Ovary (tissue), 9 donors: ENCODE results near the gene RNFT2. TPM values are rescaled to one million over a fixed set of nuclear protein-coding genes. Genes with fewer than 3 reads are reported as not detected.

Experiments
- DNase-seq, 5 donors: peaks; one replicate each; pipeline ENCODE4 v3.0.0-alpha.2; 2019 to 2020
- H3K27ac ChIP-seq, 2 donors: fragments of 200-600 bp; one replicate each; pipeline versions ENCODE4 v1.5.1 to v1.8.0; 2019 to 2022
- H3K27me3 ChIP-seq: fragments of 200-600 bp; one replicate; pipeline ENCODE4 v1.8.0; 2022
- H3K36me3 ChIP-seq: fragments of 200-600 bp; sonication (generic); one replicate; pipeline ENCODE4 v1.5.1; 2019
- H3K4me1 ChIP-seq: one replicate; pipeline ENCODE4 v1.8.1; 2013; ENCODE audit warnings: mild to moderate bottlenecking, moderate library complexity; ENCODE audit not compliant: insufficient read depth
- H3K4me3 ChIP-seq: fragments of 200-600 bp; sonication (generic); one replicate; pipeline ENCODE4 v1.5.1; 2017
- H3K9me3 ChIP-seq, 2 donors: fragments of 200-600 bp in 1 of 2; sonication (generic) in 1 of 2; one replicate each; pipeline versions ENCODE4 v1.5.1 to v1.8.1; 2013 to 2019; ENCODE audit warnings: mild to moderate bottlenecking in 1 of 2, moderate library complexity in 1 of 2
- CTCF ChIP-seq, 3 donors: fragments of 450-650 bp in 2 of 3; fragments of 200-600 bp in 1 of 3; IDR thresholded peaks; one replicate each; pipeline versions ENCODE4 v1.5.1 to v1.8.0; 2016 to 2022; ENCODE audit warnings: antibody characterized with exemption in 3 of 3, mild to moderate bottlenecking in 1 of 3
- EP300 ChIP-seq: sonication (generic); formaldehyde crosslinking; IDR thresholded peaks from one replicate; pipeline ENCODE4 v1.6.1; 2017; ENCODE audit warnings: antibody characterized with exemption
- POLR2A ChIP-seq: fragments of 450-650 bp; IDR thresholded peaks from one replicate; pipeline ENCODE4 v1.6.1; 2017; ENCODE audit warnings: antibody characterized with exemption, mild to moderate bottlenecking, moderate library complexity
- WGBS, 3 donors: extraction: QIAGEN DNeasy Blood & Tissue Kit in 1 of 3; methylation state at CpG; one replicate each; pipeline versions ENCODE4 v1.1.5 to v1.1.7; 2013 to 2017; 5-methylcytosine and 5-hydroxymethylcytosine counted together
- intact Hi-C, 4 donors: fragments of 100-400 bp; cut with DNase I; formaldehyde crosslinking; loops; one replicate each; pipeline versions ENCODE4 v1.11.0 to v1.15.1; 2022 to 2023
- polyA plus RNA-seq, 2 donors: library from polyadenylated mRNA; stranded (reverse); fragments of 200-250 nt in 1 of 2; fragments of 350-450 nt in 1 of 2; fragmentation: Illumina TruSeq in 1 of 2; extraction: RNeasy Lipid Tissue Mini Kit (QIAGEN cat#74804) in 1 of 2; gene quantifications; one replicate each; pipeline ENCODE4 v1.2.3, GENCODE V29; 2013 to 2014
- total RNA-seq, 7 donors: library from RNA; depleted of rRNA in 2 of 7; stranded (reverse); fragments of >200 nt in 2 of 7; fragmentation: NEBNext Ultra II Directional in 3 of 7; extraction: Animal tissue kit (Norgen Biotek cat#: 25700) in 3 of 7; gene quantifications; one replicate each; pipeline versions ENCODE4 v1.1.0 to v1.2.4, GENCODE V29; 2016 to 2023
- donor health status: DM: no; HTN: no; CAD: no; lungs with moderate emphysema.
- donor health status: DM: no; HTN: no; CAD: no.
- donor health status: Bipolar disorder and iron deficiency.
- donor health status: DM: yes; HTN: yes; CAD: no.
- donor health status: DM: no; HTN: no; CAD: no.
- donor health status: DM: yes; HTN: yes; CAD: no.

The RNFT2 gene
- total and polyA plus RNA-seq, 9 donors: 0.72 to 4.3 (median 2.4) TPM

DNA sequence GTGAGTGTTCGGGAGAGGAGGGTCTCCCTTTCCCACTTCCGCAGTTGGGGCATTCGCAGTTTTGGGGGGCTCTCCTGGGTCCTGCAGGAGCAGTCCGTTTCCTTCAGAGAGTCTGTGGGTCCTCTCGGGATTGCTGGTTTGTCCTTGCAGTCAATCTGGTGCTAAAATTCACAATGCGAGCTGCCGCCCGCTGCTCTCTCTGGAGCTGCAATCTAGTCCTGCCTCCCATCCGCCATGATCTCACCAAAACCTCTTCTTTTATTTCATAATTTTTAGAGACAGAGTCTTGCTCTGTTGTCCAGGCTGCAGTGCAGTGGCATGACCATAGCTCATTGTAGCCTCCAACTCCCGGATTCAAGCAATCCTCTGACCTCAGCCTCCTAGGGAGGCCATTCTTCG lies 22.5 kb downstream of the RNFT2 start:
- H3K27me3 ChIP-seq: no peaks in the 10 kb centered on the region
- TF ChIP-seq CTCF (IDR thresholded peaks at IDR 0.05): no peak
- no peak for TF ChIP-seq POLR2A
- no peak for TF ChIP-seq EP300
- no peak overlapping the region for H3K27ac ChIP-seq
- no peak overlapping the region for H3K4me3 ChIP-seq
- WGBS, 3 donors: 40 to 69% (median 47%) methylated on average over 11 of the region's 11 CpGs
- DNase-seq: no peak
- H3K36me3 ChIP-seq: no peaks in the 10 kb centered on the region
- no peaks in the 10 kb centered on the region for H3K4me1 ChIP-seq
- H3K9me3 ChIP-seq: no peaks in the 10 kb centered on the region
- intact Hi-C loops: no loop called here

- Histone ChIP-seq H3K36me3 (no peaks in the 10 kb centered on the region), H3K9me3 (no peaks in the 10 kb centered on the region), H3K4me3 (no peak overlapping the region), H3K27me3 (no peaks in the 10 kb centered on the region), H3K4me1 (no peaks in the 10 kb centered on the region), H3K27ac (no peak overlapping the region)
- no peak for TF ChIP-seq EP300
- no peak for TF ChIP-seq POLR2A
- no peak for TF ChIP-seq CTCF (IDR thresholded peaks at IDR 0.05)
- 91 to 98% (median 96%) methylated on average over 4 of the region's 4 CpGs for WGBS, 3 donors
- DNase-seq: no peak
- intact Hi-C loops: no loop called here
Observed at GRCh38 chr12:116761499-116761898, 23.4 kb downstream of the RNFT2 start.

DNA sequence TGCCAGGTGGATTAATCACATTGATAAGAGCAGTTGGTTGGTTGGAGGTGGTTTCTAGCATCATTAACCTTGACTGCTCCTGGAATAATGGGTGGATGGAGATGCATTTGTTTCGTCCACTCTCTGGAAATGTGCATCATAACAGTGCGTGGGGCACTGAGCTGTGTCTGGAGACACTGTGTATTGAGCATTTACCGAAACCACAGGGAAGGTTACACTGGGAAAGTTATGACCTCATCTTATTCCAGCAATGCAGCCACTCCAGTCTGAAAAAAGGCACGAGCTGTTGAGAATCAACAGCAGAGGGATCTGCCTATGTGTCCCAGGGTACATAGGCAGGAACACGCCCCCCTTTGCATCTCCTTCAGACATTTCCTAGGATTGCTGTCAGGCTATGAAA lies 27.2 kb downstream of the RNFT2 start:
- no peaks in the 10 kb centered on the region for H3K27me3 ChIP-seq
- DNase-seq: no peak
- no peaks in the 10 kb centered on the region for H3K36me3 ChIP-seq
- no peaks in the 10 kb centered on the region for H3K9me3 ChIP-seq
- TF ChIP-seq CTCF (IDR thresholded peaks at IDR 0.05): no peak
- TF ChIP-seq POLR2A: no peak
- no peak for TF ChIP-seq EP300
- H3K4me1 ChIP-seq: no peaks in the 10 kb centered on the region
- intact Hi-C loops: no loop called here
- H3K27ac ChIP-seq: no peak overlapping the region
- WGBS, 3 donors: 46 to 66% (median 59%) methylated on average over 5 of the region's 5 CpGs
- H3K4me3 ChIP-seq: no peak overlapping the region

DNA sequence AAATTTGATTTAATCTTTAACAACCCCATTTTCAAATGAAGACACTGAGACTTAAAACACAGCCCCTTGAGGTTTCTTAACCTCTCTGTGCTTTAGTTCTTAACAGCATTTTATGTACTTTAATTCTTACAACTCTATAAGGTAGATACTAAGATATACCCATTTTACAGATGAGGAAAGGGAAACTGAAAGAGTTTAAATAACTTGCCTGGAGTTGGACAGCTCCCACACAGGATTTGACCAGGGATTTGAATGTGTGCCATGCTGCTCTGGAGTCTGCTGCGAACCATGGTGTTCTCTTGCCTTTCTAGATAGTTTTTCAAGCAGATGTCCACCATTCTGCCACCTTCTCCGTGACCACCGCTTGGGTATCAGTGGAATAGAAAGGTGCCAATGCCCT lies 28.2 kb downstream of the RNFT2 start:
- H3K27ac ChIP-seq: no peak overlapping the region
- TF ChIP-seq CTCF (IDR thresholded peaks at IDR 0.05) (no peak), POLR2A (no peak), EP300 (no peak)
- H3K36me3 ChIP-seq: no peaks in the 10 kb centered on the region
- no peak for DNase-seq
- no peaks in the 10 kb centered on the region for H3K4me1 ChIP-seq
- 89 to 91% (median 91%) methylated on average over 3 of the region's 3 CpGs for WGBS, 3 donors
- H3K27me3 ChIP-seq: no peaks in the 10 kb centered on the region
- intact Hi-C loops: no loop called here
- no peaks in the 10 kb centered on the region for H3K9me3 ChIP-seq
- H3K4me3 ChIP-seq: no peak overlapping the region

GRCh38 chr12:116766746-116767145 lies 28.6 kb downstream of the RNFT2 start:
- Histone ChIP-seq H3K4me3 (no peak overlapping the region), H3K4me1 (no peaks in the 10 kb centered on the region), H3K9me3 (no peaks in the 10 kb centered on the region), H3K27me3 (no peaks in the 10 kb centered on the region), H3K27ac (no peak overlapping the region), H3K36me3 (no peaks in the 10 kb centered on the region)
- intact Hi-C loops: no loop called here
- DNase-seq: no peak
- TF ChIP-seq EP300: no peak
- no peak for TF ChIP-seq POLR2A
- TF ChIP-seq CTCF (IDR thresholded peaks at IDR 0.05): no peak
- WGBS, 3 donors: 78 to 88% (median 79%) methylated on average over 3 of the region's 3 CpGs
